22Rv1 (cell line): ENCODE measurements around the gene IDH1.

Experiments
- CTCF ChIP-seq: fragments of 450-650 bp; IDR thresholded peaks from 2 replicates; pipeline ENCODE4 v1.5.1; 2017; ENCODE audit warnings: mild to moderate bottlenecking
- ZFX ChIP-seq: fragments of 450-650 bp; IDR thresholded peaks from 2 replicates; pipeline ENCODE4 v1.6.1; 2017; ENCODE audit warnings: antibody characterized with exemption, borderline replicate concordance

DNA sequence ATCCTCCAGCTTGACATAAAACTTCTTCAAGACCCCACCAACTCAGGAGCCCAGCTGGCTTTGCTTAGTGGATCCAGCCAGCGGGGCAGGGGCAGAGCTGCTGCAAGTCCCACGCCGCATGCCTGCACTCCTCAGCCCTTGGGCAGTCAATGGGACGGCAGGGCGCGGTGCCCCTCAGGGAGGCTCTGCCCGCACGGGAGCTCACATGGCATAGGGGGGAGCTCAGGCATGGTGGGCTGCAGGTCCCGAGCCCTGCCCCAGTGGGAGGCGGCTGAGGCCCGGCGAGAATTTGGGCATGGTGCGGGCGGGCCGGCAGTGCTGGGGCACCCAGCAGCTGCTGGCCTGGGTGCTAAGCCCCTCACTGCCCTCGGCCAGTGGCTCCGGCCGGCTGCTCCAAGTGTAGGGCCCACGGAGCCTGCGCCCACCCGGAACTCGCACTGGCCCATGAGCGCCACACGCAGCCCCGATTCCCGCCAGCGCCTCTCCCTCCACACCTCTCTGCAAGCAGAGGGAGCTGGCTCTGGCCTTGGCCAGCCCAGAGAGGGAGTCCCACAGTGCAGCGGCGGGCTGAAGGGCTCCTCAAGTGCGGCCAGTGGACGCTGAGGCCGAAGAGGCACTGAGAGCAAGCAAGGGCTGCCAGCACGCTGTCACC lies 27.2 kb downstream of the IDH1 start:
- TF ChIP-seq CTCF = no peak
- TF ChIP-seq ZFX = no peak
